Adrenal gland (tissue), 12 donors: Measurements from ENCODE around the gene FLNC. TPM values are rescaled to one million over a fixed set of nuclear protein-coding genes. Genes with fewer than 3 reads are reported as not detected.
A peak's percentile ranks its signal among the peaks of the same experiment; 100 is the strongest.

Experiments
- DNase-seq, 7 donors: peaks; one replicate each; pipeline ENCODE4 v3.0.0-alpha.2; 2019 to 2020
- H3K27ac ChIP-seq, 5 donors: fragments of 200-600 bp; sonication (generic) in 4 of 5; 1 replicate in 3 of 5; 2 replicates in 2 of 5; pipeline versions ENCODE4 v1.5.1 to v1.8.0; 2016 to 2020; ENCODE audit warnings: mild to moderate bottlenecking in 1 of 5
- H3K27me3 ChIP-seq: fragments of 200-600 bp; 2 replicates; pipeline ENCODE4 v1.8.0; 2021
- H3K36me3 ChIP-seq, 2 donors: fragments of 200-600 bp; replicated peaks in 1 of 2; 1 replicate in 1 of 2; 2 replicates in 1 of 2; pipeline versions ENCODE4 v1.5.1 to v1.8.0; 2018 to 2022
- H3K4me1 ChIP-seq, 2 donors: fragments of 200-600 bp; replicated peaks in 1 of 2; 1 replicate in 1 of 2; 2 replicates in 1 of 2; pipeline versions ENCODE4 v1.5.1 to v1.8.0; 2018 to 2021
- H3K4me3 ChIP-seq, 4 donors: fragments of 200-600 bp; sonication (generic) in 3 of 4; one replicate each; pipeline ENCODE4 v1.5.1; 2016 to 2018
- H3K9me3 ChIP-seq, 3 donors: fragments of 200-600 bp; sonication (generic) in 1 of 3; replicated peaks in 1 of 3; 1 replicate in 2 of 3; 2 replicates in 1 of 3; pipeline versions ENCODE4 v1.5.1 to v1.8.0; 2016 to 2021
- POLR2A ChIP-seq, 2 donors: fragments of 450-650 bp; IDR thresholded peaks; one replicate each; pipeline ENCODE4 v1.6.1; 2017; ENCODE audit warnings: antibody characterized with exemption in 2 of 2, mild to moderate bottlenecking in 2 of 2, moderate library complexity in 1 of 2
- WGBS, 4 donors: extraction: QIAGEN DNeasy Blood & Tissue Kit in 2 of 4; methylation state at CpG; one replicate each; pipeline versions ENCODE4 v1.1.5 to v1.1.7; 2013 to 2017; 5-methylcytosine and 5-hydroxymethylcytosine counted together
- intact Hi-C, 2 donors: fragments of 100-400 bp; cut with DNase I; formaldehyde crosslinking; loops; one replicate each; pipeline versions ENCODE4 v1.14.1 to v1.15.0; 2022 to 2023
- polyA plus RNA-seq, 3 donors: library from polyadenylated mRNA; stranded (reverse); fragments of 200-250 nt in 2 of 3; fragments of 350-450 nt in 1 of 3; fragmentation: Illumina TruSeq in 1 of 3; extraction: RNeasy Lipid Tissue Mini Kit (QIAGEN cat#74804) in 1 of 3; gene quantifications; one replicate each; pipeline ENCODE4 v1.2.3, GENCODE V29; 2013 to 2014
- total RNA-seq, 9 donors: library from RNA; depleted of rRNA in 4 of 9; stranded (reverse); fragments of >200 nt in 4 of 9; fragments of 120-200 nt in 1 of 9; fragmentation: NEBNext Ultra II Directional in 1 of 9; extraction: Animal tissue kit (Norgen Biotek cat#: 25700) in 1 of 9; gene quantifications; one replicate each; pipeline versions ENCODE4 v1.1.0 to v1.2.4, GENCODE V29; 2013 to 2023
- TF ChIP-seq, protein P1 (sequence below), 6 experiments: fragments of 450-650 bp in 4 of 6; fragments of 200-600 bp in 2 of 6; sonication (generic) in 1 of 6; IDR thresholded peaks; 1 replicate in 5 of 6; 2 replicates in 1 of 6; pipeline versions ENCODE4 v1.5.1 to v1.8.0; 2016 to 2021; ENCODE audit warnings: antibody characterized with exemption in 6 of 6, mild to moderate bottlenecking in 2 of 6, moderate library complexity in 1 of 6
- donor health status: healthy with polysubstance abuse.
- donor health status: Bipolar disorder and iron deficiency.
- donor health status: DM: yes; HTN: yes; CAD: no.
- donor health status: DM: no; HTN: no; CAD: no.
- donor health status: DM: no; HTN: no; CAD: no.
- donor health status: DM: yes; HTN: yes; CAD: no.

The FLNC gene
- total and polyA plus RNA-seq, 12 donors: 0.66 to 7.3 (median 2.5) TPM

DNA sequence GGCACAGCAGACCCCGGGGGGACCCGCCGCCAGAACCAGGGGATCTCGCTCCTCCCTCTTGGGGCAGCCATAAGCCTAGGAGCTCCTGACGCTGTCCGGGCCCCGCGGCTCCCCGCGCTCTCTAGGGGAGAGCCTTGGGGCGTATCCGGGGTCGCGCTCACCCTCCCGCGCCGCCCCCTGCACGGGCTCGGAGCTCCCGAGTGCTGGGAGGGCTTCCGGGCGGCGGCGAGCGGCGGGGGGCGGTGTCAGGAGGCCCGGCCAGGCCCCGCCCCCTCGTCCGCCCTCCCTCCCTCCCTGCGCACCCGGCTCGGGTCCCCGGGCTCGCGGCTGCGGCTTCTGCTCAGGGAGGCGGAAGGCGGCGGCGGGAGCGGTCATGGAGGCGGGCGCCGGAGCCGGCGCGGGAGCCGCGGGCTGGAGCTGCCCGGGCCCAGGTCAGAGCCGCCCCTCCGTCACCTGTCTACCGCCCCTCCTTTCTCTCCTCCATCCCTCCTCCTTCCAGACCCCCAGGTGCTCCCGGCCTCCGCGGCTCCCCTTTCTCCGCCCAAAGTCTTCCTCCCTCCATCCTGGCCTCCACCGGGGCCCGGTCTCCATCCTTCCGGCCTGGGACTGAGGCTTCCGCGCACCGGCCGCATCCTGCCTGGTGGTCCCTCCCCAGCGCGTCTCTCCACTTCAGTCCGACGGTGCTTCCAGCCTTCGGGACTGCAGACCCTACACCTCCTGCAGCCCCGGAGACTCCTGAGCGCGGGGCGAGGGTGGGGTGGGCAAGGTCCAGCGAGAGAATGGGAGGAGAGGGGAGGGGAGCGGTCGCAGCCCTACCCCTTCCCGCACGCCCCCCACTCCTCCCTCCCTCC, 38.9 kb upstream of the FLNC start, which contains the start of gene CCDC136:
Gene CCDC136, plus strand, starts transcription at position 848 of the 851 bp plus-strand sequence. CDS start 444 bp downstream, outside the sequence.
- no peaks in the 10 kb centered on the region for H3K27me3 ChIP-seq
- DNase-seq: peak; percentile 30 to 77 (median 69)
- no peaks in the 10 kb centered on the region for H3K9me3 ChIP-seq
- peak in 1 of 2 donors; percentile 28 for TF ChIP-seq POLR2A (IDR thresholded peaks at IDR 0.05)
- TF ChIP-seq, protein P1, sequence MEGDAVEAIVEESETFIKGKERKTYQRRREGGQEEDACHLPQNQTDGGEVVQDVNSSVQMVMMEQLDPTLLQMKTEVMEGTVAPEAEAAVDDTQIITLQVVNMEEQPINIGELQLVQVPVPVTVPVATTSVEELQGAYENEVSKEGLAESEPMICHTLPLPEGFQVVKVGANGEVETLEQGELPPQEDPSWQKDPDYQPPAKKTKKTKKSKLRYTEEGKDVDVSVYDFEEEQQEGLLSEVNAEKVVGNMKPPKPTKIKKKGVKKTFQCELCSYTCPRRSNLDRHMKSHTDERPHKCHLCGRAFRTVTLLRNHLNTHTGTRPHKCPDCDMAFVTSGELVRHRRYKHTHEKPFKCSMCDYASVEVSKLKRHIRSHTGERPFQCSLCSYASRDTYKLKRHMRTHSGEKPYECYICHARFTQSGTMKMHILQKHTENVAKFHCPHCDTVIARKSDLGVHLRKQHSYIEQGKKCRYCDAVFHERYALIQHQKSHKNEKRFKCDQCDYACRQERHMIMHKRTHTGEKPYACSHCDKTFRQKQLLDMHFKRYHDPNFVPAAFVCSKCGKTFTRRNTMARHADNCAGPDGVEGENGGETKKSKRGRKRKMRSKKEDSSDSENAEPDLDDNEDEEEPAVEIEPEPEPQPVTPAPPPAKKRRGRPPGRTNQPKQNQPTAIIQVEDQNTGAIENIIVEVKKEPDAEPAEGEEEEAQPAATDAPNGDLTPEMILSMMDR (IDR thresholded peaks at IDR 0.05): no peak
- peak within 1 kb of the TSS in 3 of 4 donors; percentile 45 to 95 (median 60) for H3K4me3 ChIP-seq
- intact Hi-C loops: no loop called here
- peaks cover 6 to 15% of the 10 kb centered on the region in 2 donors for H3K4me1 ChIP-seq
- H3K36me3 ChIP-seq: no peaks in the 10 kb centered on the region
- WGBS, 4 donors: 0 to 1% (median 1%) methylated on average over 5 to 79 of the region's 80 CpGs
- H3K27ac ChIP-seq: no peak within 1 kb of the TSS

DNA sequence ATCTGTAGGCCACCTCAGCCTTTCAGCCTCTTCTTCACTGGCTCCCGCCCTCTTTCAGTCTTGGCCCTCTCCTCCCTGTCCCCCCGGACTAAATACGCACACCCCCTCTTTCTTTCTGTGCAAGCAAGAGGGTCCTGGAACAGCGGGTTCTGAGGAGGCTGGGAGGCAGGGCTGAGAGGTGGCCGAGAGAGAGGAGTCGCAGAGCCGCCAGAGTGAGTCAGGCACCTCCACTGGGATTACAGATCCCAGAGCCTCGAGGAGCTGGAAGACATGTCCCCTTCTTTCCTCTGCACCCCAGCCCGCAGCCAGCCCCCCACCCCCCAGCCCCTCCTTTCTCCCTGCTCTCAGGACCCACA, 38.3 kb upstream of the FLNC start:
- Histone ChIP-seq H3K27ac (no peak overlapping the region), H3K4me3 (peak overlapping the region in 2 of 4 donors; percentile 45 to 95), H3K36me3 (no peaks in the 10 kb centered on the region), H3K4me1 (peaks cover 6 to 15% of the 10 kb centered on the region in 2 donors), H3K9me3 (no peaks in the 10 kb centered on the region), H3K27me3 (no peaks in the 10 kb centered on the region)
- peak in 1 of 7 donors; percentile 12 for DNase-seq
- TF ChIP-seq POLR2A (IDR thresholded peaks at IDR 0.05): no peak
- TF ChIP-seq, protein P1 (IDR thresholded peaks at IDR 0.05): no peak
- WGBS, 4 donors: 5 to 24% (median 19%) methylated on average over 5 to 9 of the region's 9 CpGs
- intact Hi-C loops: no loop called here

DNA sequence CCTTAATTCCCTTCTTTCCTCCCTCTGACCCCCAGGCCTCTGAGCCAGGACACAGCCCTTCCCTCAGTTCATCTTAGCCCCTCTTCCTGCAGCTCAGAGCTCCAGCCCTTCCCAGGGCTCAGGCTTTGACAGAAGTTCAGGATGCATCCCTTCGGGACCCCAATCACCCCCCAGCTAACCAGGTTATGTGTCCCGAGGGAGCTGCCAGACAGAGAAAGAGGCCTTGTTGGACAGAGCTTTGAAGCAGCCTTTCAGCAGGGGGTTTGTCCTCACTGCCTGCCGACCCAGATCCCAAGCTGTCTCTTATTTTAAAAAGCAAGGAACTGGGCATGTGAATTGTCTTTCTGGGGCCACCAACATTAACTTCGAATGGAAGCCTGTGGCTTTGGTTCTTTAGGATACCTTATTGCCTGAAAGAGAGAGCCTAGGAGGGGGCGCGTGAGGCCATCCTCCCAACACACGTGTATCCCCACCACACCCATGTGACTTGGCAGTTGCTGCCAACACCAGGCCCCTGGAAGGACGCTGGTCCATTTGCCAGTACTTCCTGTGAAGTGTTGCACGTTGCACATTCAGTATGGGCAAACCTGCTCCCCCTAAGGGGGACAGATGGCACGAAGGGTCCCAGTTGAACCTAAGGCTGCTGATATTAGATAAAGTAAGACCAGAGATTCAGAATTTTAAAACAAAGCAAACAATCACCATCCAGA, 37.6 kb upstream of the FLNC start:
- H3K4me3 ChIP-seq: no peak overlapping the region
- DNase-seq: no peak

DNA sequence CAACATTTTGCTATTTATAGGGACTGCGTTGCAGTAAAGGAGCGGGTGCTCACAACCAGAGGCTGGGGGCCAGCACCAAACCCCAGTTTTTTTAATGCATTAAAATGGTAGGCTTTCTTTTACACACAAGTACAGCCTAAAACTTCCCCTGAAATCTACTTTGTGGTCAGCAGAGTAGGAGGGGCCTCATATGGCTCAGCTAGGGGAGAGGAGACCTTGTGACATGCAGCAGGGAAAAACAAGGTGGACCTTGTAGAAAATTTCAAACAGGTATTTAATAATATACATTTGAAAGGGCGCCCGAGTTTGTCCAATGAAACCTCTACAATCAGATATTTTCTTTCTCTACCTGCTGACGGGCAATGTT, 37.0 kb upstream of the FLNC start:
- H3K4me3 ChIP-seq: no peak overlapping the region
- intact Hi-C loops: no loop called here
- TF ChIP-seq, protein P1 (IDR thresholded peaks at IDR 0.05): no peak
- TF ChIP-seq POLR2A (IDR thresholded peaks at IDR 0.05): no peak
- DNase-seq: no peak
- 92 to 97% (median 94%) methylated on average over 5 of the region's 5 CpGs for WGBS, 4 donors
- H3K27ac ChIP-seq: no peak overlapping the region
- no peaks in the 10 kb centered on the region for H3K27me3 ChIP-seq
- no peaks in the 10 kb centered on the region for H3K36me3 ChIP-seq
- H3K4me1 ChIP-seq: peaks cover 6 to 15% of the 10 kb centered on the region in 2 donors
- no peaks in the 10 kb centered on the region for H3K9me3 ChIP-seq

More for the DNA sequence above, 37.6 kb upstream of the FLNC start:
- 45 to 68% (median 66%) methylated on average over 8 to 10 of the region's 10 CpGs for WGBS, 4 donors
- intact Hi-C loops: no loop called here
- Histone ChIP-seq H3K27ac (no peak overlapping the region), H3K9me3 (no peaks in the 10 kb centered on the region), H3K36me3 (no peaks in the 10 kb centered on the region), H3K4me1 (peaks cover 6 to 15% of the 10 kb centered on the region in 2 donors), H3K27me3 (no peaks in the 10 kb centered on the region)
- TF ChIP-seq, protein P1 (IDR thresholded peaks at IDR 0.05): no peak
- TF ChIP-seq POLR2A (IDR thresholded peaks at IDR 0.05): no peak
